Vagina (tissue), 2 donors: Measurements from ENCODE around the gene ANO2. TPM values are rescaled to one million over a fixed set of nuclear protein-coding genes. Genes with fewer than 3 reads are reported as not detected.

Source experiments
- DNase-seq, 2 donors: peaks; one replicate each; pipeline ENCODE4 v3.0.0-alpha.2; 2017; ENCODE audit errors: extremely low spot score in 2 of 2
- H3K27ac ChIP-seq: fragments of 200-600 bp; sonication (generic); one replicate; pipeline ENCODE4 v1.5.1; 2019
- H3K27me3 ChIP-seq: fragments of 200-600 bp; sonication (generic); one replicate; pipeline ENCODE4 v1.5.1; 2019
- H3K36me3 ChIP-seq, 2 donors: fragments of 200-600 bp; sonication (generic); one replicate each; pipeline ENCODE4 v1.5.1; 2017 to 2019
- H3K4me1 ChIP-seq: fragments of 200-600 bp; sonication (generic); one replicate; pipeline ENCODE4 v1.5.1; 2019
- H3K4me3 ChIP-seq, 2 donors: fragments of 200-600 bp; sonication (generic); 1 replicate in 1 of 2; 2 replicates in 1 of 2; pipeline ENCODE4 v1.5.1; 2016 to 2019
- H3K9me3 ChIP-seq: fragments of 200-600 bp; sonication (generic); one replicate; pipeline ENCODE4 v1.5.1; 2019
- CTCF ChIP-seq, 3 experiments: fragments of 450-650 bp in 2 of 3; fragments of 200-600 bp in 1 of 3; sonication (generic) in 1 of 3; IDR thresholded peaks; one replicate each; pipeline ENCODE4 v1.5.1; 2017 to 2019; ENCODE audit warnings: antibody characterized with exemption in 3 of 3, mild to moderate bottlenecking in 2 of 3, moderate library complexity in 2 of 3
- POLR2A ChIP-seq, 2 donors: fragments of 450-650 bp; IDR thresholded peaks; one replicate each; pipeline ENCODE4 v1.6.1; 2017; ENCODE audit warnings: antibody characterized with exemption in 2 of 2, mild to moderate bottlenecking in 2 of 2, moderate library complexity in 2 of 2
- POLR2AphosphoS5 ChIP-seq, 2 donors: sonication (generic); formaldehyde crosslinking; IDR thresholded peaks; one replicate each; pipeline ENCODE4 v1.9.0; 2017; ENCODE audit warnings: antibody characterized with exemption in 2 of 2, mild to moderate bottlenecking in 2 of 2, low read depth in 1 of 2; ENCODE audit not compliant: insufficient read depth in 1 of 2
- intact Hi-C: fragments of 100-400 bp; cut with DNase I; formaldehyde crosslinking; loops from one replicate; pipeline ENCODE4 v1.15.1; 2023
- total RNA-seq: library from RNA; depleted of rRNA; stranded (reverse); fragments of >200 nt; gene quantifications from one replicate; pipeline ENCODE4 v1.2.3, GENCODE V29; 2016

The ANO2 gene
- total RNA-seq, 1 donor from 2014 or later: 18.7 TPM

DNA sequence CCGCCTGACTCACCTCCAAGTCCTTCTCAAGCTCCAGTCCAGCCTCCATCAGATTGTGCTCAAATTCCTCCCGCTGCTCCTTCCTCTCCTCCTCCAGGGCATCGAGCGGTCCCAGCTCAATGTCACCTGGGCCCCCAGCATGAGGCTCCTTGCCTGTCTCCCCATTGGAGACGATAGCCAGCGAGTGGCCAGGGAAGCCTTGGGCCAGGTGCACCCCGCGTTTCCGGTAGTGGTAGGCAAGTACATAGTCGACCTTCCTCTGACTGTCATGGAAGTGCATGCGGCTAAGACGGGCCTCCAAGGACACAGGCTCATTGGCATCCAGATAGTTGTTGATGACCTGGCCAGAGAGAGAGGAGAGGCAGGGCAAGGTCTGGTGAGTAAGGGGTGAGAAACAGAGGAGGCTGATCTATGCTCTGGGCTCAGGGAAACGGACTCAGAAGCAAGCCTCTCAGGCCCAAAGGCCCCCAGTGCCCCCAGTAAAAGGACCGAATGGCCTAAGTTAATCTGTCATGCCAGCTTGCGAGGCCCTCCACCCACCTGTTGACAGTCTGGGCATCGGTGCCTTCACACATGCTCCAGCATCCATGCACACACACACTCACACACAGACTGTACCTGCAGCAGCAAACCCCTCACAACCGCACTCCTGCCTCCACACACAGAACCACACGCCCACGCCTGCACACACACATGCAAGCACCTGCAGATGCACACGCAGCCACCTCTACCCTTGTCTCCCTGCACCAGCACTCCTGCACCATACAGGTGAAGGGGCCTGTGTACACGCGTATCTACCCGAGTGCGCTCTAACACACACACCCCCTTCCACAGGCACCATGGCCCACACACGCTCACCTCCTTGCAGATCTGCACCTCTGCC, 23.8 kb downstream of the ANO2 start:
- Histone ChIP-seq H3K4me1 (no peaks in the 10 kb centered on the region), H3K36me3 (no peaks in the 10 kb centered on the region), H3K27me3 (no peaks in the 10 kb centered on the region), H3K27ac (no peak overlapping the region), H3K4me3 (no peak overlapping the region), H3K9me3 (no peaks in the 10 kb centered on the region)
- no peak for TF ChIP-seq POLR2AphosphoS5 (IDR thresholded peaks at IDR 0.05; ENCODE audit: insufficient read depth in 1 of 2, low read depth in 1 of 2)
- TF ChIP-seq CTCF (IDR thresholded peaks at IDR 0.05): no peak
- TF ChIP-seq POLR2A (IDR thresholded peaks at IDR 0.05): no peak
- intact Hi-C loops: no loop called here
- peak in 1 of 2 donors; percentile 65 for DNase-seq

DNA sequence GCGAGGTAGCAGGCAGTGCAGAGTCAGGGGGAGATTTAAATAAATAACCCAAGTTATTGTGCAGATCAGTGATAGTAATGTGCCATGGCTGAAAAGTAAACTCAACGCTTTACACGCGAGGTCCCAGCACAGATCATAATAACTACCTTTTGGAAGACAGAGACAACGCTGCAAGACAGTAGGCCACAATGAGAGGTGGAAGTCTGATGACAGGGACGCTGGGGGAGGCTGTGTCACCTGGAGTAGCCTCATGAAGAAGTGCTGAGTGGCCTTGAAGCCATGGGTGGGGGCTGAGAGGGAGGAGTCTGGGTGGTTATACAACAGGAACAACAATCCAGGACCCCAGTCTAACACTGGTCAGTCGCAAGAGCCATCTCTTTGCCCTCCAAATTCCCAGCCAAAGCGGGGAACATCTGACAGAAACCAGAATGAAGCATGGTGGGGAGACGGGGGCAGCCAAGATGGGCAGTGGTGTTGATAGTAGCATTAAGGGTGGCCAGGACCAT, 28.2 kb downstream of the ANO2 start:
- Histone ChIP-seq H3K27me3 (no peaks in the 10 kb centered on the region), H3K4me1 (no peaks in the 10 kb centered on the region), H3K27ac (no peak overlapping the region), H3K4me3 (no peak overlapping the region), H3K36me3 (no peaks in the 10 kb centered on the region), H3K9me3 (no peaks in the 10 kb centered on the region)
- DNase-seq: peak in 1 of 2 donors; percentile 83
- intact Hi-C loops: no loop called here
- TF ChIP-seq POLR2AphosphoS5 (IDR thresholded peaks at IDR 0.05; ENCODE audit: insufficient read depth in 1 of 2, low read depth in 1 of 2): no peak
- TF ChIP-seq POLR2A (IDR thresholded peaks at IDR 0.05): no peak
- TF ChIP-seq CTCF (IDR thresholded peaks at IDR 0.05): no peak

GRCh38 chr12:5915511-5915910, 29.5 kb downstream of the ANO2 start:
- Histone ChIP-seq H3K4me3 (no peak overlapping the region), H3K27me3 (no peaks in the 10 kb centered on the region), H3K36me3 (no peaks in the 10 kb centered on the region), H3K4me1 (no peaks in the 10 kb centered on the region), H3K9me3 (no peaks in the 10 kb centered on the region), H3K27ac (no peak overlapping the region)
- intact Hi-C loops: no loop called here
- no peak for TF ChIP-seq CTCF (IDR thresholded peaks at IDR 0.05)
- TF ChIP-seq POLR2AphosphoS5 (IDR thresholded peaks at IDR 0.05; ENCODE audit: insufficient read depth in 1 of 2, low read depth in 1 of 2): no peak
- no peak for TF ChIP-seq POLR2A (IDR thresholded peaks at IDR 0.05)
- peak in 1 of 2 donors; percentile 56 for DNase-seq

GRCh38 chr12:5914387-5915149, 30.5 kb downstream of the ANO2 start:
- no peaks in the 10 kb centered on the region for H3K4me1 ChIP-seq
- H3K36me3 ChIP-seq: no peaks in the 10 kb centered on the region
- H3K4me3 ChIP-seq: no peak overlapping the region
- H3K27ac ChIP-seq: no peak overlapping the region
- TF ChIP-seq POLR2AphosphoS5 (IDR thresholded peaks at IDR 0.05; ENCODE audit: insufficient read depth in 1 of 2, low read depth in 1 of 2): no peak
- no peak for TF ChIP-seq CTCF (IDR thresholded peaks at IDR 0.05)
- TF ChIP-seq POLR2A (IDR thresholded peaks at IDR 0.05): no peak
- intact Hi-C loops: no loop called here
- no peaks in the 10 kb centered on the region for H3K9me3 ChIP-seq
- DNase-seq: peak; percentile 58 to 64
- H3K27me3 ChIP-seq: no peaks in the 10 kb centered on the region
